ACC112 (cell line): ENCODE results near the gene PSKH1.

ENCODE experiments used
- H2AFZ ChIP-seq: fragments of 200-600 bp; sonication (generic); one replicate; pipeline ENCODE4 v1.6.0; 2017; ENCODE audit warnings: antibody characterized with exemption, low read length; ENCODE audit not compliant: unreplicated experiment
- H3K27ac ChIP-seq: fragments of 200-600 bp; sonication (generic); 2 replicates; pipeline ENCODE4 v1.5.1; 2014; ENCODE audit warnings: low read depth, mild to moderate bottlenecking, antibody characterized with exemption, low read length, moderate library complexity
- H3K27me3 ChIP-seq: fragments of 200-600 bp; sonication (generic); 2 replicates; pipeline ENCODE4 v1.6.1; 2014; ENCODE audit warnings: mild to moderate bottlenecking, antibody characterized with exemption, low read length, moderate library complexity, mixed read lengths; ENCODE audit not compliant: insufficient read depth
- H3K36me3 ChIP-seq: fragments of 200-600 bp; sonication (generic); 2 replicates; pipeline ENCODE4 v1.6.1; 2016; ENCODE audit warnings: mild to moderate bottlenecking, antibody characterized with exemption, low read length, moderate library complexity, mixed read lengths; ENCODE audit not compliant: insufficient read depth
- H3K4me1 ChIP-seq: fragments of 200-600 bp; sonication (generic); one replicate; pipeline ENCODE4 v1.6.1; 2016; ENCODE audit warnings: low read length, mixed read lengths; ENCODE audit not compliant: insufficient read depth, unreplicated experiment, control insufficient read depth
- H3K4me3 ChIP-seq: fragments of 200-600 bp; sonication (generic); 2 replicates; pipeline ENCODE4 v1.5.1; 2014; ENCODE audit warnings: mild to moderate bottlenecking, low read depth, low read length
- H3K79me2 ChIP-seq: fragments of 200-600 bp; sonication (generic); one replicate; pipeline ENCODE4 v1.6.0; 2016; ENCODE audit warnings: low read length; ENCODE audit not compliant: control insufficient read depth, unreplicated experiment, insufficient read depth

The PSKH1 gene

DNA sequence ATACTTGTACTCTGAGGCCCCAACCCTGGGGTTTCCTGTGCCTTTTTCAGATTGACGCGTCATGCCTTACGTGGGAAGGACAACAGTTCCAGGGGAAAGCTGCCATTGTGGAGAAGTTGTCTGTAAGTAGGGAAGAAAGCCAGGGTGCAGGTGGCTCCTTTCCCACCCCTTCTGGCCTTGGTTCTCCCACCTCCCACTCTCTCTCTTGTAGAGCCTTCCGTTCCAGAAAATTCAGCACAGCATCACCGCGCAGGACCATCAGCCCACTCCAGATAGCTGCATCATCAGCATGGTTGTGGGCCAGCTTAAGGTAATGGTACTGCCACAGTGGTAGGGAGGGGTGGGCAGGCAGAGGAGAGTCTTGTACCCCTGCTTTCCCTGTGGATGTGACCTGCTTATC, 24.8 kb upstream of the PSKH1 start:
- no peaks in the 10 kb centered on the region; the same call in 1 of the 2 replicates for H3K36me3 ChIP-seq

DNA sequence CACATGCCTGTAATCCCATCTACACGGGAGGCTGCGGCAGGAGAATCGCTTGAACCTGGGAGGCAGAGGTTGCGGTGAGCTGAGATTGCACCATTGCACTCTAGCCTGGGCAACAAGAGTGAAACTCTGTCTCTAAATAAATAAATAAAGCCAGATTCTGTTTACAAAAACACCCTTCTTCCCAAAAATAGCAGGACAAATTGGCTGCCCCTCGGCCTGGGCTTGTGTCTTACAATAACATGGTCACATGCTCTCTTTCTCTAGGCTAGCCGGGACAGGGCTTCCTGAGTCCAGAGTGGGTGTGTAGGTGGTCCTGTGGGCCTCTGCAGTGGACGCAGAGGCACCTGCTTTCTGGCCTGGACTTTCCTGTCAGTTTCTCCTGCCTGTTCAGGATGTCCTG, 23.4 kb upstream of the PSKH1 start:
- no peak overlapping the region for H3K4me3 ChIP-seq
- no peaks in the 10 kb centered on the region; the same call in 1 of the 2 replicates for H3K36me3 ChIP-seq
- H2AFZ ChIP-seq, result no peak overlapping the region
- H3K27ac ChIP-seq, result no peak overlapping the region
- peaks cover 13% of the 10 kb centered on the region for H3K4me1 ChIP-seq
- H3K79me2 ChIP-seq, result peaks cover 39% of the 10 kb centered on the region
- no peaks in the 10 kb centered on the region for H3K27me3 ChIP-seq

More for the DNA sequence above, 24.8 kb upstream of the PSKH1 start:
- Histone ChIP-seq H3K27ac (no peak overlapping the region), H3K4me3 (no peak overlapping the region), H2AFZ (no peak overlapping the region), H3K27me3 (no peaks in the 10 kb centered on the region), H3K79me2 (peaks cover 38% of the 10 kb centered on the region), H3K4me1 (peaks cover 12% of the 10 kb centered on the region)

DNA sequence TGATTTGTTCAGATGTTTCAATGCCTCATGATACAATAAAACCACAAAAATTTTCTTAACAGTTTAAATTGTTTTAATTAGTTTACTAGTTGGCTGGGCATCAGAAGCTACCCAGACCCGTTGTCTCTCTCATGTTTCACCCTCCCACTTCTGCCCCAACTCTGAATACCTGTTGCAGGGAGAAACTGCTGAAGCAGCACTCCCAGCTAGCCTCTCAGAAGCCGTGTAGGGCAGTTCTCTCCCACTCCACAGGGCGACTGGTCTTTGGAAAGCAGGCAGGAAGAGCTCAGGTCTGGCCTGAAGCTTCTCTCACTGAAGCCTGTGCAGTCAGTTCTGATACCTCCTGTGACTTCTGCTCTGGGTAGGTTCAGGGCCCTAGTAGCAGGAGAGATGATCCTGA, 21.8 kb upstream of the PSKH1 start:
- peaks cover 42% of the 10 kb centered on the region for H3K79me2 ChIP-seq
- H3K27ac ChIP-seq, result no peak overlapping the region
- H3K4me1 ChIP-seq, result peaks cover 14% of the 10 kb centered on the region
- H3K27me3 ChIP-seq, result no peaks in the 10 kb centered on the region
- no peaks in the 10 kb centered on the region for H3K36me3 ChIP-seq
- H2AFZ ChIP-seq, result no peak overlapping the region
- H3K4me3 ChIP-seq, result no peak overlapping the region

DNA sequence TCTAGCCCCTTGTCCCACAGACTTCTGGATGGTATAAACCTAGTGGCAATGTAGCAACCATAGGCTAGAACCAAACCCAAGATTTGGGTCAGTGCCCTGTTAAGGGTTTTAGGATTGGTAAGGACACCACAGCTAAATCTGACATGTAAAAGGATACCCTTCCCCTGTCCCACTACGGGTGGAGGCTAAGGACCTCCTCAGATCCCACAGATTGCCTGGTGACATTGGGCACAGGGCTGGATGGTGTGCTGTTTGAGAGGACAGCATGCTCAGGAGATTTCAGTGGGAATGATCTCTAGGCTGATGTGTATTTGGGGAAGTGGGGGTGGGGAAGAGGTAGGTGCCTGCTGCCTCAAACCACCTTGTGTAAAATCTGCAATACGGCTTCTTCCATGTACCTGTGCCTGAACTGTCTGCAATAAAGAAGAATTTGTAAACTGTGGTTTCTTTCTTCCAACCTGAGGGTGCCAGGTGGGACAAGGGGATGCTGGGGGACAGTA, 20.9 kb upstream of the PSKH1 start:
- Histone ChIP-seq H3K4me3 (peak overlapping the region; percentile 91; the same call in 1 of the 2 replicates), H3K27ac (peak overlapping the region; percentile 46; the same call in 1 of the 2 replicates), H3K79me2 (peaks cover 42% of the 10 kb centered on the region), H3K36me3 (no peaks in the 10 kb centered on the region), H3K4me1 (peaks cover 14% of the 10 kb centered on the region), H3K27me3 (no peaks in the 10 kb centered on the region), H2AFZ (no peak overlapping the region)

DNA sequence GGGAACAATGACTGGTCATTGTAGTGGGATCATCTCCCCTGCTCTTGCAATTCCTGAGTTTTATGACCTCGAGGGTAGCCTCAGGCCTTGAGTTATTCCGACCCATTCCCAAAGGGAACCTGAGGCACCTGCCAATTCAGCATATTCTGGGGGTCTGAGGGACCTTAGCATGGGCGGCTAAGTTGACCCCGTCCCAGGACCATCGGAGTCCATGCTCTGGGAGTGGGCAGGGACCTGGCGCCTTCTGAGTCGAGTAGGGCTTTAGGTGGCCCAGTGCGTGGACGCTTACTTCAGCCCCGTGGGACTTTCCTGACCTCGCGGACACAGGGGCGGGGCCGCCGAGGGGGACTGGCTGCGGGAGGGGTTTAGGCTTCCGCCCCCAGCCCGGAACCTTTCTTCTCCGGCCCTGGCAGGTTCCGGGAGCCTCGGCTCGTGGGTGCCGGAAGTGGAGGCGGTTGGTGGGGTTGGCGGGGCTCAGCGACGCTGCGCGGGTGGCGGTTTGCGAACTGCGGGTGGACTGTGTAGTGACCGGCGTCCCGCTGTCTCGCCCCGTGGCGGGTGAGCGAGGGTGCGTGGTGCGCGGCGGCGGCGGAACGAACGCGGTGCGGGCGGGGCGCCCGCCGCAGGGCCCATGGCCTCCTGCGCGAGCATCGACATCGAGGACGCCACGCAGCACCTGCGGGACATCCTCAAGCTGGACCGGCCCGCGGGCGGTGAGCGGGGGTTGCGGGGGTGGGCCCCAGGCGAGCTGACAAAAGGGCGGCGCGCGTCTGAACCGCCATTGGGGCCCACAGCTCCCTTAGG, 20.2 kb upstream of the PSKH1 start, which contains the start of gene EDC4:
Gene EDC4 (plus strand): TSS at position 422 of the 804 bp plus-strand sequence. CDS start 210 bp downstream, at position 632.
- H3K79me2 ChIP-seq, result peaks cover 42% of the 10 kb centered on the region
- H3K27ac ChIP-seq, result peak within 1 kb of the TSS; percentile 46; the same call in 1 of the 2 replicates
- no peaks in the 10 kb centered on the region for H3K27me3 ChIP-seq
- H3K36me3 ChIP-seq, result no peaks in the 10 kb centered on the region
- H3K4me3 ChIP-seq, result peak within 1 kb of the TSS; percentile 91
- H2AFZ ChIP-seq, result peak within 1 kb of the TSS; percentile 30
- H3K4me1 ChIP-seq, result peaks cover 14% of the 10 kb centered on the region

DNA sequence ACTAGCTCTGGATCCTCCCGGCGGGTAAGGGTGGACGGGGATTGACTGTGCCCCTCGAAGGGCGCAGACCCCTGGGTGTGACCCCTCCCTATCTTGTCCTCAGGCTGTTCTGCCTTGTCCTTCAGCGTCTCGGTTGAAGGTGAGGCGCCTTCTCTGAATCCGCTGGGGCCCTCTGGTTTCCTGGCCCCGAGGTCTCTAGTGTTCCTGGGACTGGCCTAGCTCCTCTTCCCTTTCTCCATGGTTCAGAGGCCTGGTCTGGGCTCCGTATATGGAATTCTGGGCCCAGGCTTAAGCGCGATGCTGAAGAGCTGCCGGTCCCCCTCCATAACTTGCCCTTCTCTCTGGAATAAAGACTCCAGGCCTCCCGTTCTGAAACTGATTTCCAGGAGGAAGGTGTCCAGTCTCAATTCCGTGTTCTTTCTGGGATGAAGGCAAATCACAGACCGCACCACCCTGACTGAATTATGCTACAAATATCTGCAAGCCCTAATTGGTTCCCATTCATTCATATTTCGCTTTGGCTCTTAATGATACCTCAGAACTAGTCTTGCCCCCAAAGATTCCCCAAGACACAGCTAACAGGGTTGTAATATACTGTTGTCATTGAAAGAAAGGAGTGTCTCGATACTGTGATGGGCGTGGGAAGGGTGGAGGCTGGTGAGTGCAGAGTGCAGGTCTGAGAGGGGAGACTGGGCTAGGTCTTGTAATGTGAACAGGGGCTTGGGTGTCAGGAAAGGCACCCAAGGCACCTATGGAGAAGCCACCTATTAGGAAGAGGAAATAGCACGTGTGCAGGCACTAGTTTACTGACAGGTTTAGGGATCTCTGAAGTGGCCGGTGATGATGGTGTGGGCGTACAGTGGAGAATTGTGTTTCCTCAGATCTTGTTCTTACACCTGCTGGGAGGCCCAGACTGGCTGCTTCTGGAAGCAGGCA, 19.4 kb upstream of the PSKH1 start:
- peaks cover 14% of the 10 kb centered on the region for H3K4me1 ChIP-seq

DNA sequence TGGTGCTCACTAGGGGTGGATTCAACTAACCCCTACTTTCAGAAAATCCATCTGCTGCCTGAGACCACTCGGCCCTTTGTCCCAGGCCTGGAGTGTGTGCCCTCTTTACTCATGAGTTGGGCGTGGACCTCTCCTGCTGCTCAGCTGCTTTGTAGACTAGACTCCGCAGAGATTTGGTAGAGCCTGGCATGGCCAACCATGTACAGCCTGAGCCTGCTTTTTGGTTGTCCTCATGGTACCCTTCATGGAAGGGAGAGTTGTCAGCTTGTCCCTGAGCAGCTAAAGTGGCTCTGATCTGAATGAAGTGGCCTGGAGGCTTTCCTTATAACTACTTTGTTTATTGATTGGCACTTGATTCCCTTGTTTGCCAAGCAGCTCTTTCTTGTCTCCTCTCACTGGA, 18.7 kb upstream of the PSKH1 start:
- H3K27me3 ChIP-seq, result no peaks in the 10 kb centered on the region
- peaks cover 38% of the 10 kb centered on the region for H3K79me2 ChIP-seq
- no peak overlapping the region for H2AFZ ChIP-seq
- peaks cover 14% of the 10 kb centered on the region for H3K4me1 ChIP-seq
- no peaks in the 10 kb centered on the region for H3K36me3 ChIP-seq
- no peak overlapping the region for H3K27ac ChIP-seq
- H3K4me3 ChIP-seq, result peak overlapping the region; percentile 91

More for the DNA sequence above, 19.4 kb upstream of the PSKH1 start:
- Histone ChIP-seq H3K79me2 (peaks cover 38% of the 10 kb centered on the region), H2AFZ (peak overlapping the region; percentile 30), H3K36me3 (no peaks in the 10 kb centered on the region), H3K27ac (peak overlapping the region; percentile 40; the same call in 1 of the 2 replicates), H3K27me3 (no peaks in the 10 kb centered on the region), H3K4me3 (peak overlapping the region; percentile 91)

DNA sequence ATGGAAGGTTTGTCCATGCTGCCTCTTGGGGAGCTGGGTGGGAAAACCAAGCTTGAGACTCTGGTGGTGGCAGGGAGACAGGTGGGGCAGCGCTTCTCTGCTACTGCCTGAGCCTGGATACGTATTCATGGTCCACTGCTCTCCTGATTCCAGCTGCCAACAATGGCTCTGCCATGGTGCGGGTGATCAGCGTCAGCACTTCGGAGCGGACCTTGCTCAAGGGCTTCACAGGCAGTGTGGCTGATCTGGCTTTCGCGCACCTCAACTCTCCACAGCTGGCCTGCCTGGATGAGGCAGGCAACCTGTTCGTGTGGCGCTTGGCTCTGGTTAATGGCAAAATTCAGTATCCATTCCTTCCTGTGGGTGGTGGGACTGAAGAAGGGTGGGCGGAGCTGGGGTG, 16.0 kb upstream of the PSKH1 start:
- no peak overlapping the region for H3K4me3 ChIP-seq
- no peak overlapping the region for H2AFZ ChIP-seq
- no peaks in the 10 kb centered on the region for H3K27me3 ChIP-seq
- H3K27ac ChIP-seq, result no peak overlapping the region
- H3K36me3 ChIP-seq, result peaks cover 9% of the 10 kb centered on the region; the same call in 1 of the 2 replicates
- peaks cover 38% of the 10 kb centered on the region for H3K79me2 ChIP-seq
- H3K4me1 ChIP-seq, result peaks cover 14% of the 10 kb centered on the region

DNA sequence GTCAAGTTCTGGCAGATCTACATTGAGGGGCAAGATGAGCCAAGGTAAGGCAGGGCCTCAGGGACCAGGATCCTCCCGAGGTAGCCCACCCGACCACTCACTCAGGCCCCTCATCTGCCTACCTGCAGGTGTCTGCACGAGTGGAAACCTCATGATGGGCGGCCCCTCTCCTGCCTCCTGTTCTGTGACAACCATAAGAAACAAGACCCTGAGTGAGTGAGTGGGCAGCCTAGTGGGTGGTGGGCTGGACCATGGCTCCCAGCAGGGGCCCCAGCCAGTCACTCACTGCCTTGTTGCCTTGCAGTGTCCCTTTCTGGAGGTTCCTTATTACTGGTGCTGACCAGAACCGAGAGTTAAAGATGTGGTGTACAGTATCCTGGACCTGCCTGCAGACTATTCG, 14.8 kb upstream of the PSKH1 start:
- Histone ChIP-seq H3K36me3 (peaks cover 9% of the 10 kb centered on the region; the same call in 1 of the 2 replicates), H3K4me1 (peaks cover 9% of the 10 kb centered on the region), H3K4me3 (no peak overlapping the region), H2AFZ (no peak overlapping the region), H3K27ac (no peak overlapping the region), H3K27me3 (no peaks in the 10 kb centered on the region), H3K79me2 (peaks cover 35% of the 10 kb centered on the region)

DNA sequence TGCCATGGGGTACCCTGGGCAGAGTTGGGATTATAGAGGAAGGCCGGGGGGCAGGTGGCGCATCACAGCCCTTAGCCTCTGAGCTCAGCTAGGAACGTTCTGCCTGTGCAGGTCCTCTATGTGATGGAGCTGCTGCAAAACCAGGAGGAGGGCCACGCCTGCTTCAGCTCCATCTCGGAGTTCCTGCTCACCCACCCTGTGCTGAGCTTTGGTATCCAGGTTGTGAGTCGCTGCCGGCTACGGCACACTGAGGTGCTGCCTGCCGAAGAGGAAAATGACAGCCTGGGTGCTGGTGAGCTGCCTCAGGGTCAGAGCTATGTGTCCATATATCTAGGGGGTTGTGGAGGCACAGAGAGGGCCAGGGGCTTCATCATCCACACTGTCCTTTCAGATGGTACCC, 14.2 kb upstream of the PSKH1 start:
- H3K27ac ChIP-seq, result no peak overlapping the region
- no peaks in the 10 kb centered on the region for H3K27me3 ChIP-seq
- H3K4me1 ChIP-seq, result peaks cover 9% of the 10 kb centered on the region
- no peak overlapping the region for H3K4me3 ChIP-seq
- H3K36me3 ChIP-seq, result peaks cover 9% of the 10 kb centered on the region; the same call in 1 of the 2 replicates
- H2AFZ ChIP-seq, result no peak overlapping the region
- peaks cover 29% of the 10 kb centered on the region for H3K79me2 ChIP-seq
